Measurements from ENCODE around the gene CNOT2. TPM values are rescaled to one million over a fixed set of nuclear protein-coding genes. Genes with fewer than 3 reads are reported as not detected.
"Not testable (repeated sequence)": the region's sequence is repeated elsewhere in the genome, so short reads cannot be mapped to it uniquely, and the experiment has no call there.

Gene CNOT2
- total RNA-seq, 6 donors from 2014 or later, result 44.1 to 188 (median 98.7) TPM

DNA sequence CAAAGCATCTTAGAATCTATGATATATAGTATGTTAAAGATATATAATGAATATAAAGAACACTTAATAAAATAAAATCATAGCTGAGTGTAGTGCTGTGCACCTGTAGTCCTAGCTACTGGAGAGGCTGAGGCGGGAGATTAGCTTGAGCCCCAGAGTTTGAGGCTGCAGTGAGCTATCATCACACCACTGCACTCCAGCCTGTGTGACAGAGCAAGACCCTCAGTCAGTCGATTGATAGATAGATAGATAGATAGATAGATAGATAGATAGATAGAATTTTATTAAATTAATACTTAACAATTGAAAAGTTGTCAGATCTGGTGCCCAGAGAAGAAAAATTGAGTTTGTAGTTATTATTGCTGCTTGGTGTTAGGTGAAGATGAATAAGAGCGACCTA is 40.0 kb downstream of the CNOT2 start:
- WGBS, 2 donors, result 92 to 98% methylated on average over 3 of the region's 3 CpGs
- Histone ChIP-seq H3K4me1 (no peaks in the 10 kb centered on the region), H3K27ac (no peak overlapping the region), H3K27me3 (no peaks in the 10 kb centered on the region), H3K9me3 (no peaks in the 10 kb centered on the region), H3K36me3 (peaks cover 0 to 18% (median 6%) of the 10 kb centered on the region in 4 donors), H3K4me3 (no peak overlapping the region)
- ATAC-seq (ENCODE audit: low FRiP score in 2 of 2), result no peak
- DNase-seq, result no peak
- no peak for TF ChIP-seq POLR2AphosphoS5 (IDR thresholded peaks at IDR 0.05)
- TF ChIP-seq POLR2A (IDR thresholded peaks at IDR 0.05), result no peak
- no peak for TF ChIP-seq EP300 (IDR thresholded peaks at IDR 0.05)
- TF ChIP-seq, protein P1, sequence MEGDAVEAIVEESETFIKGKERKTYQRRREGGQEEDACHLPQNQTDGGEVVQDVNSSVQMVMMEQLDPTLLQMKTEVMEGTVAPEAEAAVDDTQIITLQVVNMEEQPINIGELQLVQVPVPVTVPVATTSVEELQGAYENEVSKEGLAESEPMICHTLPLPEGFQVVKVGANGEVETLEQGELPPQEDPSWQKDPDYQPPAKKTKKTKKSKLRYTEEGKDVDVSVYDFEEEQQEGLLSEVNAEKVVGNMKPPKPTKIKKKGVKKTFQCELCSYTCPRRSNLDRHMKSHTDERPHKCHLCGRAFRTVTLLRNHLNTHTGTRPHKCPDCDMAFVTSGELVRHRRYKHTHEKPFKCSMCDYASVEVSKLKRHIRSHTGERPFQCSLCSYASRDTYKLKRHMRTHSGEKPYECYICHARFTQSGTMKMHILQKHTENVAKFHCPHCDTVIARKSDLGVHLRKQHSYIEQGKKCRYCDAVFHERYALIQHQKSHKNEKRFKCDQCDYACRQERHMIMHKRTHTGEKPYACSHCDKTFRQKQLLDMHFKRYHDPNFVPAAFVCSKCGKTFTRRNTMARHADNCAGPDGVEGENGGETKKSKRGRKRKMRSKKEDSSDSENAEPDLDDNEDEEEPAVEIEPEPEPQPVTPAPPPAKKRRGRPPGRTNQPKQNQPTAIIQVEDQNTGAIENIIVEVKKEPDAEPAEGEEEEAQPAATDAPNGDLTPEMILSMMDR (IDR thresholded peaks at IDR 0.05), result no peak

DNA sequence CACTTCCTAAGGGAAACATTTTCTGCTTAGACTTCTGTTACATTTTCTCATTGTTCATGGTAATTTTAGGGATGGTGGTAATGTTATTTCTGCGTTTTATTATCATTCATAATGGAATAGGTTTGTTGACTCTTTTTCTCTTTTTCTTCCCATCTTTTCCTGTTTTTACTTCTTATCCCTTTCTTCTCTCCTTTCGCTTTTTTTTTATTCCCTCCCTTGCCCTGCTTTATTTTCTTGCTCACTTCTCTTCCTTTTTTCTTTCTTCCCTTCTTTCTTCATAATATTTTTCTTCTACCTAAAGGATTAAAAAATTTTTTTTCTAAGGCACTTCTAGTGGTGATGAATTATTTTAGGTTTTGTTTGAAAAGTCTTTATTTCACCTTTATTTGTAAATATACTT is 45.6 kb downstream of the CNOT2 start:
- Histone ChIP-seq H3K27ac (no peak overlapping the region), H3K4me1 (peaks cover 0 to 8% (median 5%) of the 10 kb centered on the region in 4 donors), H3K36me3 (peaks cover 0 to 13% (median 6%) of the 10 kb centered on the region in 4 donors), H3K4me3 (no peak overlapping the region), H3K9me3 (no peaks in the 10 kb centered on the region), H3K27me3 (no peaks in the 10 kb centered on the region)
- DNase-seq (no peak), ATAC-seq (ENCODE audit: low FRiP score in 2 of 2) (no peak)
- TF ChIP-seq EP300 (IDR thresholded peaks at IDR 0.05) (no peak), POLR2A (IDR thresholded peaks at IDR 0.05) (no peak), POLR2AphosphoS5 (IDR thresholded peaks at IDR 0.05) (no peak)
- TF ChIP-seq, protein P1 (IDR thresholded peaks at IDR 0.05), result no peak
- 93 to 97% methylated on average over 2 of the region's 2 CpGs for whole genome bisulfite sequencing, 2 donors

DNA sequence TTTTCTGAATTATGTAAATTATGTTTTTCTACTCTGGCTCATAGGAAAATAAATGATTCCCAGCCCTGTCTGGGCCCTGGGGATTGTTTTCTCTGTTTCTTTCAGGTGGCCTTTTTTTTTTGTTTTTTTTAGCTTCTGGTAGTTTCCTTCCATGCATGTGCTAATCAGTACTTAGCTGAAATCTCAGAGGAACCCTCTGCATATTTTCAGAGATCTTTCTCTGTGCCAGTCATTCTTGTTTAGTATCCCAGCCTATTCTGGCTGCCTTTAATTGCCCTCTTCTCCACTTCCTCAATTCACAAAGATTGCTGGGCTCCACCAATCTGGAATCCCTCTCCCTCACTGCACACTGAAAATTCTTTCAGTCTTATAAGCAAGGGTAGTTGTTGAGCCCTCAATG is 46.9 kb downstream of the CNOT2 start:
- Histone ChIP-seq H3K4me3 (no peak overlapping the region), H3K27ac (no peak overlapping the region), H3K36me3 (peaks cover 0 to 13% (median 6%) of the 10 kb centered on the region in 4 donors), H3K27me3 (no peaks in the 10 kb centered on the region), H3K4me1 (peaks cover 0 to 8% (median 5%) of the 10 kb centered on the region in 4 donors), H3K9me3 (no peaks in the 10 kb centered on the region)
- ATAC-seq (ENCODE audit: low FRiP score in 2 of 2), result no peak
- TF ChIP-seq EP300 (IDR thresholded peaks at IDR 0.05), result no peak
- TF ChIP-seq, protein P1 (IDR thresholded peaks at IDR 0.05), result no peak
- TF ChIP-seq POLR2A (IDR thresholded peaks at IDR 0.05), result no peak
- no peak for TF ChIP-seq POLR2AphosphoS5 (IDR thresholded peaks at IDR 0.05)
- no peak for DNase-seq

DNA sequence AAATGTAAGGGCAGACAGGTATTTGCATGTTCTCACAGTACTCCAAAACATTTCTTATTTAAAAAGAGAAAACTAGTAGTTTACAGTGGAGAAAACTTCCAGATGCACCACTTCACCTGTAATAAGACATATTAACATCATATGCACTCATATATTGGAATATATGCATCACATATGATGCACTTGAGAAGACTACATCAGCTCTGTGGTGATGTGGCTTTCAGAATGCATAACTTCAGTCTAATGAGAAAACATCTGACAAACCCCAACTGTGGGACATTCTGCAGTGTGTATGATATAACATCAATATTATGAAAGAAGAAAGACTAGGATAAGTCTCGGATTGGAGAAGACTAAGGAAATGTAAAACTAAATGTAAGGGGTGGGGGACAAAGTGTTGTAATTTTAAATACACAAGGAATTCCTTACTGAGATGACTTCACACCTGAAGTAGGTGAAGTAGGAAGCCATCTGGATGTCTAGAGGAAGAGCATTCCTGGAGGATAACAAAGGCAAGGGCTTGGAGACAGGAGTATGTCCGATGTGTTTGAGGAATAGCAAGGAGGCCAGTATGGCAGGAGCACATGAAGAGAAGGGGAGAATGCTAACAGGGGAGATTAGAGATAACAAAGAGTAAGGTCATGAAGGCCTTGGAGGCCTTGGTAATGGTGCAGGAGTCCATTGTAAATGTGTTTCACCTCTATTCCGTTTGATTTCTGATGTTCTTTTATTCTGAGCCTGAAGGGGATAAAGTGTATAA is 49.0 kb downstream of the CNOT2 start:
- H3K4me1 ChIP-seq, result peaks cover 0 to 8% (median 5%) of the 10 kb centered on the region in 4 donors
- no peaks in the 10 kb centered on the region for H3K27me3 ChIP-seq
- 84 to 86% methylated on average over 3 of the region's 3 CpGs for WGBS, 2 donors
- DNase-seq (no peak), ATAC-seq (ENCODE audit: low FRiP score in 2 of 2) (no peak)
- no peak for TF ChIP-seq POLR2AphosphoS5 (IDR thresholded peaks at IDR 0.05)
- TF ChIP-seq EP300 (IDR thresholded peaks at IDR 0.05), result no peak
- TF ChIP-seq, protein P1 (IDR thresholded peaks at IDR 0.05), result no peak
- TF ChIP-seq POLR2A (IDR thresholded peaks at IDR 0.05), result no peak
- H3K36me3 ChIP-seq, result no peaks in the 10 kb centered on the region
- no peak overlapping the region for H3K27ac ChIP-seq
- no peak overlapping the region for H3K4me3 ChIP-seq
- no peaks in the 10 kb centered on the region for H3K9me3 ChIP-seq

DNA sequence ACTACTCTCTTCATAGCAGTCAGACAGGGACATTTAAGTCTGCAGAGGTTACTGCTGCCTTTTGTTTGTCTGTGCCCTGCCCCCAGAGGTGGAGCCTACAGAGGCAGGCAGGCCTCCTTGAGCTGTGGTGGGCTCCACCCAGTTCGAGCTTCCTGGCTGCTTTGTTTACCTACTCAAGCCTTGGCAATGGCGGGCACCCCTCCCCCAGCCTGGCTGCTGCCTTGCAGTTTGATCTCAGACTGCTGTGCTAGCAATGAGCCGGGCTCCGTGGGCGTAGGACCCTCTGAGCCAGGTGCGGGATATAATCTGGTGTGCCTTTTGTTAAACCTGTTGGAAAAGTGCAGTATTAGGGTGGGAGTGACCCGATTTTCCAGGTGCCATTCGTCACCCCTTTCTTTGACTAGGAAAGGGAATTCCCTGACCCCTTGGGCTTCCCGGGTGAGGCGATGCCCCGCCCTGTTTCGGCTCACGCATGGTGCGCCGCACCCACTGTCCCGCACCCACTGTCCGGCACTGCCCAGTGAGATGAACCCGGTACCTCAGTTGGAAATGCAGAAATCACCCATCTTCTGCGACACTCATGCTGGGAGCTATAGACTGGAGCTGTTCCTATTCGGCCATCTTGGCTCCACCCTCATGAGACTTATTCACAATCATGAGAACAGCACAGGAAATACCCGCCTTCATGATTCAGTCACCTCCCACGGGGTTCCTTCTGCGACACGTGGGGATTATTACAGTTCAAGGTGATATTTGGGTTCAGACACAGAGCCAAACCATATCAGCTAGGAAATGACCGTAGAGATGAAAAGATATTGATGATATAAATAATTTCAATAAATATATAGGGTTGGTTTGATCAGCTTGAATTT is 61.7 kb downstream of the CNOT2 start:
- H3K27ac ChIP-seq, result peak overlapping the region in 2 of 4 donors; percentile 1 to 43
- 88 to 90% methylated on average over 23 to 25 of the region's 25 CpGs for WGBS, 2 donors
- not testable (repeated sequence) for H3K36me3 ChIP-seq; H3K27me3 ChIP-seq; H3K9me3 ChIP-seq; ATAC-seq (ENCODE audit: low FRiP score in 2 of 2); H3K4me3 ChIP-seq
- peaks cover 0 to 17% (median 3%) of the 10 kb centered on the region in 4 donors for H3K4me1 ChIP-seq
- peak in 1 of 2 donors; percentile 54 for DNase-seq

All from upper lobe of left lung (tissue), 6 donors.